NCI-H510A (cell line): ENCODE measurements around the gene PKHD1.
"Not testable (repeated sequence)": the region's sequence is repeated elsewhere in the genome, so short reads cannot be mapped to it uniquely, and the experiment has no call there.

ENCODE experiments used
- DNase-seq: peaks from one replicate; lab custom pipeline; 2025; lab: John Stamatoyannopoulos, UW

The PKHD1 gene

GRCh38 chr6:51929934-51930574, 157.4 kb downstream of the PKHD1 start:
- DNase-seq, result no peak

- DNase-seq, result no peak
These were observed 159.1 kb downstream of the PKHD1 start for GRCh38 chr6:51928320-51928719.

DNA sequence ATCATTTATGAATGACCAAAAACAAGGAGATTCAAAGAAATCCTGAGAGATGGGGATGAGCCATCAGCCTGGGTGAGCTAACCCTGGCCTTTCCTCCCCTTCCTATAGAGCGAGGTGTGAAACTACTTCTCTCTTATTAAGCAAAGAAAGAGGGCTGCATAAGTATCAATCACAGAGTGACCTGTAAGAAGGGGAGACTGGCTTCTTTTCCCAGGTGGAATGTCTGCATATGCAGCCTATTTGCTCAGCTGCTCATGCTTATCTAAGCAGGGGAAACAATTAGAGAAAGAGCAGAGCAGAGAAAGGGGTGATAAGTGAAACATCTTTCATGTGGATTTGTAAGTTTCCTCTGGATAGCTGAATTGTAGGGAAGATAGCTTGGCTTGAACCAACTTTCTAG, 160.0 kb downstream of the PKHD1 start:
- DNase-seq, result no peak

DNA sequence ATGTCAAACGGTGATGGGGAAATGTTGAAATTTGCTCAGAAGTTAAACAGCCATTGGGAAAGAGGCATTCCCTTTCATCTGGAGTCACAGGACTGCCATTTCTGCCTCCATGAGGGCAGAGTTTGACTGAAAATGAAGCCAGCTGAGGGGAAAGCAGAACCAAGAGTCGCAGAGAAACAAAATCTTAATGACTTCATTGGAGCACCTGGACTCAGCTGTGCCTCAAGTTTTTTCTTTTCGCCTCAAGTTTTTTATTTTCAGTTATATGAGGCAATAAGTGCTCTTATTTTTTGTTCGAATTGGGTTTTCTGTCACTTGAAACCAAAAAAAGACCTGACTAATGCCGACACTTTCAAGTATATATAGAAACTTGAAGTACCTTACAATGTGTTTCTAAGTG, 161.3 kb downstream of the PKHD1 start:
- no peak for DNase-seq

- not testable (repeated sequence) for DNase-seq
These were observed 164.9 kb downstream of the PKHD1 start for GRCh38 chr6:51922479-51922878.

GRCh38 chr6:51918347-51918746, 169.1 kb downstream of the PKHD1 start:
- not testable (repeated sequence) for DNase-seq

DNA sequence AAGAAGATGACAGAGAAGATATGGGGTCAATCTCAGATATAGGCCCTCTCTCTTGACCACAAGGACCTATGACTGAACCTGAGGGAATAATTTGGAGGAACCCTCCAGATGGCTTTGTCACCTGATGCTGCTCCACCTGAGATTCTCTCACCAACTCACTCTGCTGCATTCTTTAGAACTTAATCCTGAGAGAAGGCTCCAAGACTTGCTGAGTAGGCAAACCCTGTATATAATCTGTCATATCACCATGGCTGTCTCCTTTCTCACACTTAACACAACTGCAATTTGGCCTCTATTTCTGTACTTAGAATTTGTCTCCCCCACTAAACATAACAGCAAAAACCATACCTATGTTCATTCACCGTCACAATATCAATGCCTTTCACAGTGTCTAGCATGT, 172.3 kb downstream of the PKHD1 start:
- DNase-seq, result no peak

DNA sequence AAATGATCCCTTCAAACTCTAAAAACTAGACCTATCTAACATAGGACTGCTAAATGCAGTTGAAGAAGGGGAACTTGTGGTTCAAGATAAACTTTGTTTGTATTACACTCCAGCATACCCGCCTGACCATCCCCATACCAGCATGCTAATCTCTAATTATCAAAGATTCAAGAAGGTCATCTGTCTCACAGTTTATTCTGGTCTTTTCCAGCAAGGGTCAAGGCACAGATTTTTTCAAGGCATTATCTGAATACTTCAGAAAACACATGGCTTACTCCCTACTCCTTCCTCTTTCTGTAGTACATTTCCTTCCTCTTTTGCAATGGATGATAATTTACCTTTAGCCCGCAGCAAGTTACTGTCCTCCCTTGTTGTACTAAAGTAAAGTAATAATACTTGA, 174.1 kb downstream of the PKHD1 start:
- no peak for DNase-seq

DNA sequence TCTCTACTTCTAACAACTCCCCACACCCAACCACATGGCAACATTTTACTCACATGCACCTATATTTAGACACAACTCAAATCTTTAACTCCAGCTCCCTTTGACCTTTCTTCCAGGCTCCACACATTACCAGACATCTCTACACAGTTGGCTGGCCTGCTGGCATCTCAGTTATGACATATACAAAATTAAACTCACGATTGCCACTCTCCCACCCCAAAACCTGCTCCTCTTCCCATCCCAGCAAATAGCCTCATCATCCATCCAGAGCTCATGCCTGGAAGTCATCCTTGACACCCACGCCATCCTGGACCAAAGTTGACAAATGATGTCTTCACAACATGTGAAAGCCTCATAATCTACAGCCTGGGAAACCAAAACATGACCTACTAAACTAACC, 176.6 kb downstream of the PKHD1 start:
- DNase-seq, result no peak

DNA sequence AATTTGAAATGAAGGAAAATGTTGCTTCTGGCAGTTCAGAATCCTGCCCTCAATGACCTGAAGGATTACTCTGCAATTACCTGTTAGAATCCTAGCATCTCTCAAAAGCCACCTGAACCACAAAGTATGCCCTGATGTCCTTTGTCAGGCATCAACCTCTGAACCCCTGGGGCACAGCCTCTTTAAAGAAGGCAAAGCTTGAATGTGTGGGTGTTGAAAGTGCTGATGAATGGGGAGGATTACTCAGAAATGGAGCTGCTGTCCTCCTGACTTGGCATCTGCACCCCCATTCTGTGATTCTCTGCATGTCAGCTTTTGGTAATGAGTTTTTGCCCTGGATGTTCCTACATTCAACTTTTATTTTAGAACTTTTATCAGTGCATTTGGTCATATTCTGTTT, 179.2 kb downstream of the PKHD1 start:
- DNase-seq, result no peak

DNA sequence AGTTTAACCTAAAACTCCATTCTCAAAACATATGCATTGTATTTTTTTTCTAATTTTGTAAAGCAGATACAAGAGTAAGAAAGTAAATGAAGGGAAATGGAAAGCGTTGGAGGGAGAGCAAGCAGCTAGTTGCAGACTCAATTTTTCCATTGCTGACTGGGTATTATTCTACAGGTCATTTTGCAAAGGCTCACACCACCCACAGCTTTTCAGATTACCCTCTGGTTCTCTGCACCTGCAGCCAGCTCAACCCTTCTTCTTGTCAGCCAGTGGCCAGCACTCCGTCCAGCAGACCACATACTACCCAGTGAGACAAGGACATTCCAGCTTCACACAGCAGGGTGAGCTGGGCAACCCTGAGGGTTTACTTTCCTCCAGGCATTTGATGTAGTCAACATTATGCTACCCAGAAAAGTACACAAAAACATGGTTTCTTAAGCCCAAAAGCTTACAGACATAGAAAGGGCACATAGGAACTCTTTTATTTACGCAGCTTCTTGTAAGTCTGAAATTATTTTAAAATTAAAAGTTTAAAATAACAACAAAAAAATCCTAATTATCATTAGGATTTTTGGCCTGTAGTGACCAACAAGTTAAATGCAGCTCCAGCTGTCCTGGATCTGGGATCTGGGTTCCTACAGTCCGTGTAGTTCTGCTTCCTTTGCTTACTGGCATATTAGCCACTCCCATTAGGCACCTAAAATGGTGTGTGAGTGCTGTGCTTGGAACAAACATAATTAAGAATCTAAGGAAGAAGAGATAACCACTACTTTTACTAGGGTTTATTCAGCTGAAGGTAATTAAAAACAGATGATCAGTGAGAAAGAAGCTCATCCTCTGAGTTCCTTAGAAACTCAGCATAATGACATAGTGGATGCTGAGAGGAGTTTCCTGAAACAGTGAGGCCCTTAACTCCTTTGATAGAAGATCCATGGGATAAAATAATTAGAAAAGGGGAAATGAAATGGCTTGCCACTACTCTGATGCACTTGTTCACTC, 185.3 kb downstream of the PKHD1 start:
- no peak for DNase-seq

GRCh38 chr6:51893366-51893765, 194.0 kb downstream of the PKHD1 start:
- no peak for DNase-seq

- DNase-seq, result no peak
These were observed 194.7 kb downstream of the PKHD1 start for GRCh38 chr6:51892750-51893149.

GRCh38 chr6:51892339-51892738, 195.1 kb downstream of the PKHD1 start:
- no peak for DNase-seq

DNA sequence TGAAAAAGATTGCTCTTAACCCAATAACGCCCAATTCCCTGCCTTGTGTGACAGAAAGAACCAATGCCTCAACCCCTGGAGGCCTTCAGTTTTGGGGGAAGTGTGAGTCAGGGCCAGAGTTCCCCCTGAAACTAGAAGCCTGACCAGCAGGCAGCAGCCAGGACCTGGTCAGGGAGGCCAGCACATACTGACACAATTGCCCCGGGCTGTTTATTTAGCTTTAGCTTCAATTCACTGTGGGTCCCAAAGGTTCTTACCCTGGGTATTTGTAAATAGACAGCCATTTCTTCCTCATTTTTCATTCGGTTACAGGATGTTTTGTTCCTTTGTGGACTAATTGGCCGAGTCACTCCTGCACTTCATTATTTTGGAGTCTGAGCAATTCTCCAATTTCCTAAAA, 195.6 kb downstream of the PKHD1 start:
- DNase-seq, result no peak

GRCh38 chr6:51887859-51888258, 199.6 kb downstream of the PKHD1 start:
- DNase-seq, result no peak

GRCh38 chr6:51885957-51886356, 201.5 kb downstream of the PKHD1 start:
- DNase-seq, result no peak

DNA sequence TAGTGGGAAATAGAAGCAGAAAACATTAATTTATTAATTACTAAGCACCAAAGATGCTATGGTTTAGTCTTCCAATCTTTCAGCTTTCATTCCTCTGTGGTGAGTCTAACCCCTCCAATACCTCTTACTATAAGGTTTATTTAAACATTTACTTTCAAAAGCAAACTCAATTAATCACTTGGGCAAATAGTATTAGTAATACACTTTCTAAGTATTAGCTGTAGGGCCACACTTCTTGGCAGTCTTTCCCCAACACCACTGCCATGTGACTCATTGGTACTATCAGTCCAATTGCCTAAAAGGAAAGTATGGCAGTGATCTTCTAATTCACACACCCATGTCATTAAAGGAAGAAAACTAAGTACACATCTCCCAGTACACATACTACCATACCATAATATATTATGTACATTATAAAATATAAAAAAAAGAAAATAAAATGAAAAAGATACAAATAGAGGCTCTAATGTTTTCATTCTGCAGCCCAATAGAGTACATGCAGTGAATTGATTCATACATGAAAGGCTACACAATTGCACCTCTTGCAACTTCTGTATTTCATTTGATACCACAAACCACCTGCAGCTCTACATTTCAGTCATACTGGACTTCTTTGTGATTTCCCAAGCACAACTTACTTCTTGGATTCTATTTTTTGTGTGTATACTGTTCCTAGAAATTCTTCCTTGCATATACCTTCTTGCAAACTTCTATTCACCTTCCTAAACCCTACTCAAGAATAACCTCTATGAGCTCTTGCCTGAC, 218.6 kb downstream of the PKHD1 start:
- no peak for DNase-seq

- no peak for DNase-seq
These were observed 220.5 kb downstream of the PKHD1 start for GRCh38 chr6:51866867-51867266.

DNA sequence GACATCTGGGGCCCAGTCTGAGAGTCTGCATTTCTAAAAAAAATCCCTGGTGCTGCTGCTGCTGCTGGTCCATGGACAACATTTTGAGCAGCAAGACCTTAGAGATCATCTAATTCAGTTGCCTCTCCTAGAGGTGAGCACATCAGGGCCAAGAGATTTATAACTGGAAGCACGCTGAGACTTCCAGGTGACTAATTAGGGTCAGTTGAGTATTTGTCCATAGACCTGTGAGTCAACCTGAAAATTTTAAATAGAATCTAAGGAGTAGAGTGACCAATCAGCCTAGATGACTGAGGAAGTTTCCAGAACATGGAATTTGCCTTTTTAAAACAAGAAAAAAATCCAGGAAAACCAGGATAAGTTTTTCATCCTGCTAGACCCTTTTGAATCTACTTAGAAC, 221.4 kb downstream of the PKHD1 start:
- DNase-seq, result no peak

DNA sequence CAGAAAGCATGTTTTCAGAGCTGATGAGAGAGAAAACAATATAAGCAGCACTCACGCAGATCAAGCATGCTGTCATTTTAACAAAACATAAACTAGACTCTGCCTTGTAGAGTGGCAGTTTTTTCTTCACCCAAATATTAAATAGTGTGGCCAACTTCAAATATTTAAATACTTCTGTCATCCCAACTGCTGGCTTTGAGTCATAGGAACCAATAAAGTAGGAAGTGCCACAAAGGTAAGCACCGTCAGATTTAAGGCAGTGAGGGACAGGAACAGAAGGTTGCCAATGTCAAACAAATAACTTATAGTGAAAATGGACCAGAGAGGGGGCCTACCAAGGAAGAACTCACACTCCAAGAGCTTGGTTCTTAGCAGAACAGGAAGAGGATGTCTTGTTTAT, 222.2 kb downstream of the PKHD1 start:
- DNase-seq, result no peak

DNA sequence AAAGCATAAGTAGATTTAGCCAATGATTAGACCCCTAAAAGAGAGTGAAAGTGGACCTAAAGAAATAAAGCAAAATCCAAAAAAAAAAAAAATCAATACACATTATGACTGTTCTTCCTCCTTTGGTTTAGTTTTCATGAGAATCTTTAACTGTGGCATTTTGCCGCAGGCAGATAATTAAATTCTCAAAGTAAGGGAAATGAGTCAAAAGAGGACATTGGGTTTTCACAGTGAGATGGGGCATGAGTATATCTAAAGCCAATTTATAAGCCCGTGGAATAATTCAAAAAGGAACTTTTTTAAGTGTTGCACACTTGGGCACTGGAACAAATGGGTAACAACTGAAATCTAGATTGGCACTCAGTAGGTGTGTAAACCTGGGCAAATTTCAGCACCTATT, 230.3 kb downstream of the PKHD1 start:
- DNase-seq, result no peak

DNA sequence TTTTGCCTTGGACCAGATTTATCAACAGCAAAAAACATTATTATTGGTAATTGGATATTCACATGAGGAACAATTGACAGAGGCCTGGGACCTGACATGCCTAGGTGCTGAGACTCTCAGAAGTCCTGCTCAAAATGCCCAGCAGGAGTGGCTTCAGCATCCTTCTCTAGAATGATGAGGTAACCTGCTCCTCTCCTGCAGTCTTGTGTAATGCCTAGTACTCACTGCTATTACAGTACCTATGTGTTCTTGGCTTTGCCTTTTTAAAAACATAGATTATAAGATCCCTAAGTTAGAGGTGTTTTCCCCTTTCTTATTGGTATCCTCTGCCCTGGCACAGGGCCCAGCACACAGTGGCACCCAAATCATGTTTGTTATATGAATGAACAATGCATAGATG, 230.9 kb downstream of the PKHD1 start:
- no peak for DNase-seq
